Effector memory CD4-positive, alpha-beta T cell (primary cell): ENCODE results near the gene RARRES1.

Experiments used
- DNase-seq, 3 donors: peaks; one replicate each; pipeline ENCODE4 v3.0.0-alpha.2; 2020
- H3K27ac ChIP-seq: 2 replicates; pipeline ENCODE4 v1.7.0; 2013; ENCODE audit warnings: mild to moderate bottlenecking, low read length, moderate library complexity; ENCODE audit not compliant: insufficient read depth, poor library complexity, severe bottlenecking
- H3K27me3 ChIP-seq: replicated peaks from 2 replicates; pipeline ENCODE4 v1.7.0; 2013; ENCODE audit warnings: mild to moderate bottlenecking, low read length; ENCODE audit not compliant: insufficient read depth, control insufficient read depth, poor library complexity, severe bottlenecking
- H3K36me3 ChIP-seq: 2 replicates; pipeline ENCODE4 v1.7.0; 2013; ENCODE audit warnings: mild to moderate bottlenecking, low read length, moderate library complexity; ENCODE audit not compliant: control insufficient read depth, insufficient read depth
- H3K4me1 ChIP-seq: 2 replicates; pipeline ENCODE4 v1.7.0; 2013; ENCODE audit warnings: low read length, mild to moderate bottlenecking; ENCODE audit not compliant: control insufficient read depth, insufficient read depth, poor library complexity, severe bottlenecking
- H3K4me3 ChIP-seq: 2 replicates; pipeline ENCODE4 v1.7.0; 2013; ENCODE audit warnings: low read length, low read depth, mild to moderate bottlenecking; ENCODE audit not compliant: insufficient read depth, poor library complexity, severe bottlenecking
- H3K9me3 ChIP-seq: 2 replicates; pipeline ENCODE4 v1.7.0; 2013; ENCODE audit warnings: mild to moderate bottlenecking, low read length, moderate library complexity; ENCODE audit not compliant: control insufficient read depth

Gene RARRES1

GRCh38 chr3:158773845-158774830, 41.9 kb upstream of the RARRES1 start:
- H3K4me3 ChIP-seq = no peak overlapping the region
- H3K9me3 ChIP-seq = no peaks in the 10 kb centered on the region
- H3K36me3 ChIP-seq = no peaks in the 10 kb centered on the region
- DNase-seq = no peak
- no peaks in the 10 kb centered on the region for H3K27me3 ChIP-seq
- no peak overlapping the region for H3K27ac ChIP-seq
- no peaks in the 10 kb centered on the region for H3K4me1 ChIP-seq

DNA sequence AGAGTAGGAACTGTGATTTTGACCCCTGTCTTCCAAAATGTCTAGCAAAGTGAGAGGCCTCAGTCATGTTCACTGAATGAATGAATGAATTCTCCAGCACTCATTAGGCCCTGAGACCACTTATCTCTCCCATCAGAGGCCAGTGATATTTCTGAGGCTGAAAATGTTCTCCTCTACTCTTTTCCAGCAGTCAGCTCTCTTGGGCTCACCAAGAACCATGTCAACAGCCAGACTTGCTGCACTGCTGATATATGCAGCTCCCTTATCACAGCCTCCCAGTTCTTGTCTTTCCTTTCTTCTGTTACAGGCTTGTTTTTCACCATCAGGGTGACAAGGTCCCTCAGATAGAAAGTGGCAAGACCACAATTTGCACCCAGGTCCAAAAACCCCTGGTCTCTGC, 40.9 kb upstream of the RARRES1 start:
- H3K27ac ChIP-seq = no peak overlapping the region

GRCh38 chr3:158771982-158772381, 39.7 kb upstream of the RARRES1 start:
- Histone ChIP-seq H3K27ac (no peak overlapping the region), H3K36me3 (no peaks in the 10 kb centered on the region), H3K9me3 (no peaks in the 10 kb centered on the region), H3K4me3 (no peak overlapping the region), H3K27me3 (no peaks in the 10 kb centered on the region), H3K4me1 (no peaks in the 10 kb centered on the region)
- DNase-seq = no peak

More for the DNA sequence above, 40.9 kb upstream of the RARRES1 start:
- Histone ChIP-seq H3K27me3 (no peaks in the 10 kb centered on the region), H3K4me1 (no peaks in the 10 kb centered on the region), H3K36me3 (no peaks in the 10 kb centered on the region), H3K4me3 (no peak overlapping the region), H3K9me3 (no peaks in the 10 kb centered on the region)
- no peak for DNase-seq

DNA sequence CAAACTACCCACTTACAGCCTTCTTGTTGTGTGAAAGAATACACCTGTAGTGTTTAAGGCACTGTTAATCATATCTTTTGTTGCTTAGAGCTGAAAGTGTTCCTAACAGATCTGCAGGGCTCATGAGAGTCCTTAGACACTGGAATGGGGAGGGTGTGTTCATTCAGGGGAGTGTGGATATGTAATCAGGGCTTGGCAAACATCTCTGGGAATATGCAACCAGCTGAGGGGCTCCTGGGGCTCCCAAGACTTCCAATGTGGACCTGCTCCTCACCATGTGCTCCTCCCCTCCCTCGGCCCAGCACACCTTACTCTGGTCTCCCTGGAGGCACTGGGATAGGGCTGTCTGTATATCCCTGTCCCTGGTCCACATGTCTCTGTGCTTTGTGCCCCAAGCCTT, 39.3 kb upstream of the RARRES1 start:
- H3K27me3 ChIP-seq = no peaks in the 10 kb centered on the region
- no peaks in the 10 kb centered on the region for H3K36me3 ChIP-seq
- no peak for DNase-seq
- H3K4me3 ChIP-seq = no peak overlapping the region
- H3K9me3 ChIP-seq = no peaks in the 10 kb centered on the region
- H3K27ac ChIP-seq = no peak overlapping the region
- no peaks in the 10 kb centered on the region for H3K4me1 ChIP-seq

GRCh38 chr3:158770741-158771350, 38.6 kb upstream of the RARRES1 start:
- no peaks in the 10 kb centered on the region for H3K9me3 ChIP-seq

DNA sequence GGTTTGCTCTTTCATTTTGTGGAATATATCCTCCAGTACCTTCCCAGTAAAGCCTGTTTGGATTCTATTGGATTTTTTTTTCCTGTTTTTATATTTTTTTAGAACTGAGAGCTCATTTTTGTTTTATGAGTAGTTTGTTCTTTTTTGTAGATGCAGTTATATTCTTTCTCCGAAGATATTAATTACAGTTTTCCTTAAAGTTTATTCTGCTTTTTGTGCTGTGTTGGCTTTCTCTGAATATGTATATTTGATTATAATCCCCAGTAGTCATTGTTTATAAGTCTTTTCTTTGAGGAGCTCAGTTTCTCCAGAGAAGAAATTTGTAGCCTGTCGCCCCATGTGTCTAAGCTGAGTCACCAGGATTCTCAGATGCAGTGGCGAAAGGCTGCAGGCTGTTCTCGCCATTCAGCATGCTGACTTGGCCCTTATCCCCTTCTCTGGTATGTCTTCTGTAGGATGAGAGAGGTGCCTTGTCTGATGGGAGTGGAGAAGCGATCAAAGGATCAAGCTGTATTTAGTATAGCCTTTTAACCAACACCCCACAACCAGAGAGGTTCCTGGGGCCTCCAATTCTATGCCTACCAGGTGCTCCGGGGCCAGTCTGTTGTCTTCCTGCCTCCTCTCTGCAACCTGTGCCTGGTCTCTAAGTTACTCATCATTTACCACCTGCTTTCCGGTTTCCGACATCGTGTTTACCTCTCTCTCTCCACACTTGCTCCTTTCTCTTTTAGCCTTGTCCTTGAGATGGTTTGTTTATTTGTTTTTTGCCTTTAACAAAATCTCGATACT, 37.9 kb upstream of the RARRES1 start:
- Histone ChIP-seq H3K4me1 (no peaks in the 10 kb centered on the region), H3K27me3 (no peaks in the 10 kb centered on the region), H3K9me3 (no peaks in the 10 kb centered on the region), H3K27ac (no peak overlapping the region), H3K36me3 (no peaks in the 10 kb centered on the region), H3K4me3 (no peak overlapping the region)
- DNase-seq = no peak

More at GRCh38 chr3:158770741-158771350, 38.6 kb upstream of the RARRES1 start:
- DNase-seq = no peak
- H3K27me3 ChIP-seq = no peaks in the 10 kb centered on the region
- no peaks in the 10 kb centered on the region for H3K36me3 ChIP-seq
- H3K4me3 ChIP-seq = no peak overlapping the region
- no peaks in the 10 kb centered on the region for H3K4me1 ChIP-seq
- H3K27ac ChIP-seq = no peak overlapping the region

DNA sequence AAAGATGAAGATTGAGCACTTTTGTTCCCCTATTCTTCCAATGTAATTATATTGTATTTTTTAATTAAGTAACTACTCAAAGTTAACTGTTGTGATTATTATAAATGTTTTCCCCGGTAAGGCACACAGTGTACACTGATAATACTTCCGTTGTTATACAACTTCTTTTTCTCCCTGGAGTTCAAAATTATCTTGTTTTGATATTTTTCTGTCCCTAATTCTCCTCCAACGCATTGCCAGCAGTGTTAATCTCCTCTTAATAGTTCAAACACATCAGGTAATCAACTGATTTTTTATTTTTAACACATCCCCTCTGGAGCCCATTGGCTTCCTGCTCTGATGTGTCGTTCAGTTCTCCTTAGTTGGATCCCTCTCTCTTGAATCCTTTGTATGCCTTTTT, 37.3 kb upstream of the RARRES1 start:
- H3K36me3 ChIP-seq = no peaks in the 10 kb centered on the region
- H3K27ac ChIP-seq = no peak overlapping the region
- no peak for DNase-seq
- no peaks in the 10 kb centered on the region for H3K27me3 ChIP-seq
- no peak overlapping the region for H3K4me3 ChIP-seq
- H3K4me1 ChIP-seq = no peaks in the 10 kb centered on the region
- no peaks in the 10 kb centered on the region for H3K9me3 ChIP-seq

DNA sequence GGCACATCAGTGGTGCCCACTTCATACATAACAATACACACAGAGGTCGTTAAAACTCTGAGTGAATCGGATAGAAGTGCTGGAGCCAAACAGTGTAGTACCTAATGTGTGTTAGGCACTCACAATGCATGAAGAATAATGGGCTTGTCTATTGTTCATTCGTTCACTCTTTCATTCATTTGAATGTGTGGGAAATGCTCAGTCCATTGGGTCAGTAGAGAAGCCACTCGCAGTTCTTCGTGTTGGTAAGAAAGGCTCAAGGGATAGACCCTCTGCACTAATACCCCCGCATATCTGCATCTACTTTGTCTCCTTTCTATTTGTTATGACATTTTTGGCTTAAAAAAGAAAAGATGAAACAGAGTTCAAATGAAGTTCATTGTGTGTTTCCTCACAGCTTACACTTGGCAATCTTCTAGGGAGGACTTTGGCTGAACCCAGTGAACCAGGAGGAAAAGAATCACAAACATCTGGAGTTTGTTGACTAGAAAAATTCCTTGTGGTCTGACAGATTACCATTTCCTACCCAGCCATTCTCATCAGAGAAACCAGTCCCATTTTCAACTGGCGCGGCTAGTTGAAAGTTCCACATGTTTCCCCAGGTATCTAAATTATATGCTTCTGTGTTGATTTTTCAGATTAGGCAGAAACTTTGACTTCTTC, 36.8 kb upstream of the RARRES1 start:
- Histone ChIP-seq H3K9me3 (no peaks in the 10 kb centered on the region), H3K27ac (no peak overlapping the region), H3K36me3 (no peaks in the 10 kb centered on the region), H3K4me1 (no peaks in the 10 kb centered on the region), H3K27me3 (no peaks in the 10 kb centered on the region), H3K4me3 (no peak overlapping the region)
- DNase-seq = no peak

GRCh38 chr3:158768361-158768787, 36.1 kb upstream of the RARRES1 start:
- H3K27me3 ChIP-seq = no peaks in the 10 kb centered on the region
- DNase-seq = no peak
- no peaks in the 10 kb centered on the region for H3K9me3 ChIP-seq
- no peak overlapping the region for H3K4me3 ChIP-seq
- no peaks in the 10 kb centered on the region for H3K36me3 ChIP-seq
- no peaks in the 10 kb centered on the region for H3K4me1 ChIP-seq
- H3K27ac ChIP-seq = no peak overlapping the region
